T-helper 22 cell (primary cell): ENCODE results near the gene AQP2.

Experiments
- DNase-seq: peaks from one replicate; pipeline ENCODE4 v3.0.0-alpha.2; 2020; ENCODE audit warnings: low read depth

AQP2 gene

GRCh38 chr12:49955899-49956662 lies 5.5 kb downstream of the AQP2 start:
- DNase-seq, result no peak

GRCh38 chr12:49956663-49957569 lies 6.4 kb downstream of the AQP2 start:
- DNase-seq, result no peak

DNA sequence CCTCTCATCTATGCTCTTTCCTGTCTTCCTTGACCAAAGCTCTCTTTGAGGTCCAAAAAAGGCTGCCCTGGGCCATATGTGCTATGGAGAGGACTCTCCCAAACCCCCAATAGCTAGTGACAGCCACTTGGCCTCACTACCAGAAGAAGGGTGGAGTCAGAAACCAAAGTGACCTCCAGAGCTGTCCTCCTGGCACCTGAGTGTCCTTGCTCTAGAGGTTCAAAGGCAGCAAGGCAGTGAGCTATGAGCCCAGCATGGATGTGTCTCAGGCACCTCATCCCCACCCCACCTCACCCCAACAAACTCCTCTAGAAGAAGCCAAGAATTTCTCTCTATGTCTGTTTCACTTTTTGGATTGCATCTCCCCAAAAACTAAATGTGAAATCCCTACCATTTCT lies 7.0 kb downstream of the AQP2 start:
- DNase-seq, result no peak

- DNase-seq, result no peak
These were observed 9.3 kb downstream of the AQP2 start for GRCh38 chr12:49959685-49960473.

DNA sequence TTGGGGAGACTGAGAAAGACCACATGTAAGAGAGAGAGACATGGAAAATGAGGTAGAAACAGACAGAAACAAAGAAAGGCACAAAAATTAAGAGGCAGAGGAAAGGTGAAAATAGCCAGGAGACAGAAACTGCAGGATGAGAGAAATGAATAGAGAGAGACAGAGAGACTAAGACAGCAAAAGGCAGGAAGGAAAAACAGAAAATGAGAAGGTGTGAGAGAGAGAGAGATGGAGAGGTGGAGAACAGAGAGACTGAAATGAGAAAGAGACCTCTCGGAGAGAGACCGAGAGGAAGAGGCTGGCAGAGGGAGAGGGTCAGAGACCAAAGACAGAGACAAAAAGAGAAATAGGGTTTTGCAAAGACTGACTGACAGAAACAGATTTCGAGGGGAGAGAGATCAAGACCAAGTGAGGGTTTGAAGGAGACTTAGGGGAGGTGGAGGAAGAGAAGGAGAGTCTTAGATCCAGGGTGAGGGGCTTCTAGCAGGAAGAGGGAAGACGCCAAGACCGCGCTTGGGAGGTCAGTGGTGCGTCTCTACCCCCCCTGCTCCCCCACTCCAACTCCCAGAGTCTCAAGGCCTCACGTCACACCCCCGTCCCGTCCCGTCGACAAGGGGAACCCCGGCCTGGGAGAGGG lies 10.1 kb downstream of the AQP2 start:
- DNase-seq, result no peak

GRCh38 chr12:49961111-49961922 lies 10.8 kb downstream of the AQP2 start, which contains the start of gene AQP5:
TSS of gene AQP5 (plus strand) at chr12:49961872. CDS start at chr12:49962018, 146 bp downstream.
- no peak for DNase-seq

- DNase-seq, result no peak
These were observed 11.6 kb downstream of the AQP2 start for GRCh38 chr12:49961993-49962764.

DNA sequence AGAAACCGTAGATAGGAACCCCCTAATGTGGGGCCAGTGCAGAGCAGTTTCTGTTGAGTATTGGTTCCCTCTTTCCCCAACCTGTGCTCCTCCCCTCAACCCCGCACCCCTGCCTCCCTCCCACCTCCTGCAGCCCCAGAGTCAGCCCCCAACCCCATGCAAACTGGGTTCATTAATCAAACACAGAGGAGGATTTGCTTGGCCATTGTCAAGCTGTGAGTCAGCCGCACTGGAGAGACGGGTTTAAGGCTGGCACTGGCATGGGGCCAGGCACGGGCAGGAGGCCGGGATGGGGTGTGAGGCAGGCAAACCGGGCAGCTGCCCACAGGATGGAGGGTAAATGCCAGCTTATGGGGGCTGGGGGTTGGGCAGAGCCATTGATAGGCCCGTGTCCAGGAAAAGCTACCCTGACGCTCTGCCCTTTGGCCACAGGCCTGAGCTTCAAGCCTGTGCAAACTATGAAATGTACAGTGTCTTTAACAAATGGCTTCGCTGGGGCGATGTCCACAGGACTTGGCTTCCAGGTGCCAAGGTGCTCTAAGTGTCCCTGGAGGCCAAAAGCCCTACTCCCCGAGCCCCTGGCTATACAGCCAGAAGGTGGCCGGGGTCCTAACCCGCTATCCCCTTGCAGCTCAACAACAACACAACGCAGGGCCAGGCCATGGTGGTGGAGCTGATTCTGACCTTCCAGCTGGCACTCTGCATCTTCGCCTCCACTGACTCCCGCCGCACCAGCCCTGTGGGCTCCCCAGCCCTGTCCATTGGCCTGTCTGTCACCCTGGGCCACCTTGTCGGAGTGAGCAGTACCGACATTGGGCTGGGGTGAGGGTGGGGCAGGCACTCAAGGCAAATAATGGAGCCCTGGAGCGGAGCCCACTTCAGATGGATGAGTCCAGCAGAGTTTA lies 12.6 kb downstream of the AQP2 start:
- DNase-seq, result no peak

GRCh38 chr12:49963976-49964815 lies 13.7 kb downstream of the AQP2 start:
- DNase-seq, result no peak

GRCh38 chr12:49964849-49965624 lies 14.5 kb downstream of the AQP2 start:
- no peak for DNase-seq

DNA sequence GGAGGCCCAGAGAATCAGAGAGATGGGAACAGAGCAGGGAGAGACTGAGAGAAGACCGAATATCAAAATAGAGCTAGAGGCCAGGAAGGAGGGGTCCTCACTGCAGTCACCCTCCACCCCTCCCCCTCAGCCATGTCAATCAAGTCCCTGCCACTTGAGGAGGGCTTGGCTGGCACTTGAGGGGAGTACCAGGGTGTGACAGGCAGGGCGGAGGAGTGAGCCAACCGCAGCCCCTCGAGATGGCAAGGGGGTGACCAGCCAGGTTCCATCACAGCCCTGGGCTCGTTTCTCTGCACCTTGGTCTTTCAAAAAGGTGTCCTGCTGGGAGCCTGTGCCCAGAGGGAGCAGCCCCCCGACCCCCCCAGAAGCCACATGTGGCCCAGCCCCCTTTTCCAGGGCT lies 15.3 kb downstream of the AQP2 start:
- DNase-seq, result no peak

- no peak for DNase-seq
These were observed 16.0 kb downstream of the AQP2 start for GRCh38 chr12:49966511-49967041.

GRCh38 chr12:49967042-49967776 lies 16.7 kb downstream of the AQP2 start:
- DNase-seq, result peak; percentile 70

DNA sequence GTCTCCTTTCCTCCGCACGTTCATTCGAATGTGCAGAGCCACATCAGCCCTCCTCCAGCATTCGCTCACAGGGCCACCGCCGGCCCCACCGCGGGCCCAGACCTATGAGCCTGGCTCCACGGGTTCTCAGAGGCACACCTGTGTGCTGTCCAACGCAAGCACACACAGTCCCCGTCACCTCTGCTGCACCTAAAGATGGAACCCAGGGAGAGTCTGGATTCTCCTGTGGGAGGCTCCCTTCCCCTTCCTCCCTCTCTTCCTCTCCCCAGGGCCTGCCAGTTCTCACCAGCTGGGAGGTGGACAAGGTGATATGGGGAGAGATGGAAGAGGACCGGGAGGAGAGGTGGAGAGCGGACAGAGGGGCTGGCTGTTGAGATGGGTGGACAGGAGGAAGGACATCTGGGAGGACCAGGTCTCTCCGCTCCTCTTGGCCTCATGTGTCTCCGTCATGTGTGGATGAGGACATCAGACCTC lies 17.3 kb downstream of the AQP2 start:
- no peak for DNase-seq

GRCh38 chr12:49968471-49968870 lies 17.9 kb downstream of the AQP2 start:
- DNase-seq, result no peak

GRCh38 chr12:49969027-49969426 lies 18.5 kb downstream of the AQP2 start:
- DNase-seq, result no peak
